Measurements from ENCODE around the gene GULP1. TPM values are rescaled to one million over a fixed set of nuclear protein-coding genes. Genes with fewer than 3 reads are reported as not detected.

The GULP1 gene
- total RNA-seq, 1 experiment from 2014 or later = 76.0 TPM

GRCh38 chr2:188599140-188599539 is 307.5 kb downstream of the GULP1 start:
- TF ChIP-seq JUND (IDR thresholded peaks at IDR 0.05) (no peak), MAX (IDR thresholded peaks at IDR 0.05) (no peak), SRF (IDR thresholded peaks at IDR 0.05; ENCODE audit: low read depth) (no peak), ZFX (IDR thresholded peaks at IDR 0.05) (no peak), CBX3 (IDR thresholded peaks at IDR 0.05; ENCODE audit: low read depth) (no peak), EZH2phosphoT487 (IDR thresholded peaks at IDR 0.05; ENCODE audit: borderline replicate concordance) (no peak), ATF3 (IDR thresholded peaks at IDR 0.05) (no peak), EZH2 (IDR thresholded peaks at IDR 0.05) (no peak), RAD21 (IDR thresholded peaks at IDR 0.05; ENCODE audit: low read depth) (no peak), YY1 (IDR thresholded peaks at IDR 0.05; ENCODE audit: extremely low read depth, insufficient replicate concordance, low read depth, low read length) (no peak), POLR2AphosphoS5 (IDR thresholded peaks at IDR 0.05; ENCODE audit: low read depth, low read length) (no peak)
- intact Hi-C loops (cut with micrococcal nuclease) = no loop called here
- Histone ChIP-seq H3K4me2 (ENCODE audit: low read length) (no peak overlapping the region), H3K36me3 (ENCODE audit: control insufficient read depth in 1 of 2, insufficient read depth in 2 of 2, low read length in 2 of 2) (no peaks in the 10 kb centered on the region), H2AFZ (ENCODE audit: low read depth, low read length, poor library complexity, severe bottlenecking) (no peak overlapping the region), H3K4me3 (replicated peaks in 1 of 2; ENCODE audit: low read depth in 1 of 2, low read length in 2 of 2) (no peak overlapping the region), H3K9ac (ENCODE audit: low read length) (no peak overlapping the region), H3K27me3 (ENCODE audit: insufficient read depth, low read length) (no peaks in the 10 kb centered on the region), H3K9me3 (ENCODE audit: control insufficient read depth in 1 of 2, insufficient read depth in 1 of 2, low read depth in 1 of 2, low read length in 2 of 2) (no peaks in the 10 kb centered on the region), H3K4me1 (ENCODE audit: control insufficient read depth in 1 of 2, insufficient read depth in 2 of 2, low read length in 2 of 2) (no peaks in the 10 kb centered on the region), H3K9me2 (ENCODE audit: insufficient read depth) (no peaks in the 10 kb centered on the region), H3K27ac (ENCODE audit: low read depth, low read length) (no peak overlapping the region), H4K20me1 (ENCODE audit: insufficient read depth) (no peaks in the 10 kb centered on the region), H3K79me2 (ENCODE audit: insufficient read depth, low read length) (no peaks in the 10 kb centered on the region)
- ChIA-PET POLR2A (no interaction called here), CTCF (no interaction called here), RAD21 (ENCODE audit: low non-redundant PET in 1 of 2, low total read pairs in 2 of 2, uncharacterized antibody in 2 of 2, unreplicated experiment in 2 of 2) (no interaction called here)
- no TSS peak for BruUV-seq (replicated peaks)
- no peak for DNase-seq (ENCODE audit: low read depth, low spot score)
- no peak for ATAC-seq

GRCh38 chr2:188600536-188601210 is 309.0 kb downstream of the GULP1 start:
- Histone ChIP-seq H4K20me1 (ENCODE audit: insufficient read depth) (no peaks in the 10 kb centered on the region), H3K79me2 (ENCODE audit: insufficient read depth, low read length) (no peaks in the 10 kb centered on the region), H3K4me1 (ENCODE audit: control insufficient read depth in 1 of 2, insufficient read depth in 2 of 2, low read length in 2 of 2) (no peaks in the 10 kb centered on the region), H3K9me3 (ENCODE audit: control insufficient read depth in 1 of 2, insufficient read depth in 1 of 2, low read depth in 1 of 2, low read length in 2 of 2) (no peaks in the 10 kb centered on the region), H3K27ac (ENCODE audit: low read depth, low read length) (no peak overlapping the region), H3K4me3 (replicated peaks in 1 of 2; ENCODE audit: low read depth in 1 of 2, low read length in 2 of 2) (no peak overlapping the region), H3K9me2 (ENCODE audit: insufficient read depth) (no peaks in the 10 kb centered on the region), H3K27me3 (ENCODE audit: insufficient read depth, low read length) (no peaks in the 10 kb centered on the region), H3K9ac (ENCODE audit: low read length) (no peak overlapping the region), H3K36me3 (ENCODE audit: control insufficient read depth in 1 of 2, insufficient read depth in 2 of 2, low read length in 2 of 2) (no peaks in the 10 kb centered on the region), H3K4me2 (ENCODE audit: low read length) (no peak overlapping the region), H2AFZ (ENCODE audit: low read depth, low read length, poor library complexity, severe bottlenecking) (no peak overlapping the region)
- ChIA-PET POLR2A (no interaction called here), RAD21 (ENCODE audit: low non-redundant PET in 1 of 2, low total read pairs in 2 of 2, uncharacterized antibody in 2 of 2, unreplicated experiment in 2 of 2) (no interaction called here), CTCF (no interaction called here)
- no TSS peak for BruUV-seq (replicated peaks)
- DNase-seq (ENCODE audit: low read depth, low spot score) = no peak
- intact Hi-C loops (cut with micrococcal nuclease) = no loop called here
- ATAC-seq = no peak
- TF ChIP-seq CEBPB (IDR thresholded peaks at IDR 0.05; ENCODE audit: low read depth) (no peak), YY1 (IDR thresholded peaks at IDR 0.05; ENCODE audit: extremely low read depth, insufficient replicate concordance, low read depth, low read length) (no peak), RAD21 (IDR thresholded peaks at IDR 0.05; ENCODE audit: low read depth) (no peak), CBX3 (IDR thresholded peaks at IDR 0.05; ENCODE audit: low read depth) (no peak), EGR1 (IDR thresholded peaks at IDR 0.05; ENCODE audit: low read depth) (no peak), FOSL1 (IDR thresholded peaks at IDR 0.05; ENCODE audit: low read depth) (no peak), SIN3A (IDR thresholded peaks at IDR 0.05; ENCODE audit: low read depth) (no peak), POLR2A (IDR thresholded peaks at IDR 0.05; ENCODE audit: borderline replicate concordance, extremely low read depth, insufficient read depth, insufficient read length) (no peak), EZH2phosphoT487 (IDR thresholded peaks at IDR 0.05; ENCODE audit: borderline replicate concordance) (no peak), SP1 (IDR thresholded peaks at IDR 0.05; ENCODE audit: low read depth) (no peak), JUND (IDR thresholded peaks at IDR 0.05) (no peak), REST (IDR thresholded peaks at IDR 0.05; ENCODE audit: low read depth) (no peak), ATF3 (IDR thresholded peaks at IDR 0.05) (no peak)
